Psoas muscle (tissue), 8 donors: ENCODE results near the gene RPUSD1. TPM values are rescaled to one million over a fixed set of nuclear protein-coding genes. Genes with fewer than 3 reads are reported as not detected.

Experiments
- ATAC-seq, 4 donors: fragments of 200-7000 bp; cut with Tn5 transposase; one replicate each; pipeline ENCODE4 v1.9.1; 2020; ENCODE audit warnings: moderate library complexity in 3 of 4, mild to moderate bottlenecking in 2 of 4
- DNase-seq, 2 donors: peaks; one replicate each; pipeline ENCODE4 v3.0.0-alpha.2; 2020
- H3K27ac ChIP-seq: fragments of 200-600 bp; one replicate; pipeline ENCODE4 v1.8.0; 2022
- H3K27me3 ChIP-seq, 3 donors: fragments of 200-600 bp in 1 of 3; one replicate each; pipeline versions ENCODE4 v1.6.1 to v1.8.0; 2013 to 2022; ENCODE audit warnings: low read length in 2 of 3, mild to moderate bottlenecking in 2 of 3, moderate library complexity in 1 of 3; ENCODE audit not compliant: insufficient read depth in 3 of 3
- H3K36me3 ChIP-seq, 2 donors: fragments of 200-600 bp in 1 of 2; one replicate each; pipeline versions ENCODE4 v1.6.1 to v1.8.0; 2013 to 2022; ENCODE audit warnings: low read depth in 1 of 2, mild to moderate bottlenecking in 1 of 2, moderate library complexity in 1 of 2; ENCODE audit not compliant: insufficient read depth in 1 of 2
- H3K4me1 ChIP-seq: fragments of 200-600 bp; one replicate; pipeline ENCODE4 v1.8.0; 2022
- H3K4me3 ChIP-seq: fragments of 200-600 bp; one replicate; pipeline ENCODE4 v1.8.0; 2022; ENCODE audit warnings: mild to moderate bottlenecking
- H3K9me3 ChIP-seq: fragments of 200-600 bp; one replicate; pipeline ENCODE4 v1.8.0; 2022
- WGBS, 3 donors: extraction: QIAGEN DNeasy Blood & Tissue Kit; methylation state at CpG; one replicate each; pipeline versions ENCODE4 v1.1.6 to v1.1.7; 2013; 5-methylcytosine and 5-hydroxymethylcytosine counted together
- intact Hi-C, 2 donors: fragments of 100-400 bp; cut with DNase I; formaldehyde crosslinking; loops; one replicate each; pipeline versions ENCODE4 v1.11.0 to v1.14.2; 2022
- polyA plus RNA-seq, 3 donors: library from polyadenylated mRNA; stranded (reverse); fragments of 200-250 nt; gene quantifications; one replicate each; pipeline ENCODE4 v1.2.3, GENCODE V29; 2013
- total RNA-seq, 4 donors: library from RNA; stranded (reverse); fragmentation: NEBNext Ultra II Directional in 2 of 4; extraction: Animal tissue kit (Norgen Biotek cat#: 25700) in 2 of 4; gene quantifications; one replicate each; pipeline versions ENCODE4 v1.2.1 to v1.2.4, GENCODE V29; 2021 to 2023
- TF ChIP-seq, protein P1 (sequence below): fragments of 200-600 bp; IDR thresholded peaks from one replicate; pipeline ENCODE4 v1.8.0; 2022; ENCODE audit warnings: antibody characterized with exemption
- donor health status: healthy with polysubstance abuse.
- donor health status: DM: no; HTN: no; CAD: no; lungs with moderate emphysema.
- donor health status: Bipolar disorder and iron deficiency.
- donor health status: healthy.
- donor health status: DM: yes; HTN: yes; CAD: no.
- donor health status: DM: no; HTN: no; CAD: no.
- donor health status: DM: no; HTN: no; CAD: no.
- donor health status: DM: yes; HTN: yes; CAD: no.

The RPUSD1 gene
- total and polyA plus RNA-seq, 7 donors = 4.4 to 25.7 (median 10.9) TPM

DNA sequence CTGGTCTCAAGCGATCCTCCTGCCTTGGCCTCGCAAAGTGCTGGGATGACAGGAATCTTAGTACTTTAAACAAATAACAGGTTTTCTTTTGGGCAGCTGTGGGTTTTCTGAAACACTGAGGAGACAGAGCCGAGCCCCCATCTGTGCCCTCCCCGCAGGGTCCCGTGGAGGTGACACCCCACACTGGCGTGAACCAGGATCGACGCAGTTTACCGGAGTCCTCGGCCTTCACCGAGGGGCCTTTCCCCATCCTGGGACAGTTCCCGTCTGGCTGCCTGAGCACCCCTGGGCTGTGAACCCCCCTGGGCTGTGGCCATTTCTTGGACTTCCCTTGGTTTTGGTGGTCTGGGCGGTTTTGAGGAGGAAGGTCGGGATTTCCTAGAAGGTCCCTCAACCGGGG, 27.7 kb upstream of the RPUSD1 start:
- WGBS, 3 donors = 93 to 95% (median 95%) methylated on average over 15 of the region's 15 CpGs
- peaks cover 0 to 87% (median 28%) of the 10 kb centered on the region in 3 donors for H3K27me3 ChIP-seq
- intact Hi-C loops = loop anchor here in 1 of 2 donors (10.0 kb wide), 1 partner anchor 239 kb away; no protein-coding TSS in a partner anchor

GRCh38 chr16:814974-815373, 26.8 kb upstream of the RPUSD1 start:
- 58 to 68% (median 66%) methylated on average over 9 of the region's 9 CpGs for WGBS, 3 donors
- Histone ChIP-seq H3K4me3 (no peak overlapping the region), H3K27me3 (peaks cover 0 to 90% (median 28%) of the 10 kb centered on the region in 3 donors), H3K36me3 (no peaks in the 10 kb centered on the region), H3K9me3 (no peaks in the 10 kb centered on the region), H3K4me1 (no peaks in the 10 kb centered on the region), H3K27ac (no peak overlapping the region)
- ATAC-seq = no peak
- TF ChIP-seq, protein P1, sequence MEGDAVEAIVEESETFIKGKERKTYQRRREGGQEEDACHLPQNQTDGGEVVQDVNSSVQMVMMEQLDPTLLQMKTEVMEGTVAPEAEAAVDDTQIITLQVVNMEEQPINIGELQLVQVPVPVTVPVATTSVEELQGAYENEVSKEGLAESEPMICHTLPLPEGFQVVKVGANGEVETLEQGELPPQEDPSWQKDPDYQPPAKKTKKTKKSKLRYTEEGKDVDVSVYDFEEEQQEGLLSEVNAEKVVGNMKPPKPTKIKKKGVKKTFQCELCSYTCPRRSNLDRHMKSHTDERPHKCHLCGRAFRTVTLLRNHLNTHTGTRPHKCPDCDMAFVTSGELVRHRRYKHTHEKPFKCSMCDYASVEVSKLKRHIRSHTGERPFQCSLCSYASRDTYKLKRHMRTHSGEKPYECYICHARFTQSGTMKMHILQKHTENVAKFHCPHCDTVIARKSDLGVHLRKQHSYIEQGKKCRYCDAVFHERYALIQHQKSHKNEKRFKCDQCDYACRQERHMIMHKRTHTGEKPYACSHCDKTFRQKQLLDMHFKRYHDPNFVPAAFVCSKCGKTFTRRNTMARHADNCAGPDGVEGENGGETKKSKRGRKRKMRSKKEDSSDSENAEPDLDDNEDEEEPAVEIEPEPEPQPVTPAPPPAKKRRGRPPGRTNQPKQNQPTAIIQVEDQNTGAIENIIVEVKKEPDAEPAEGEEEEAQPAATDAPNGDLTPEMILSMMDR = no peak
- DNase-seq = no peak
- intact Hi-C loops = loop anchor here in 1 of 2 donors (10.0 kb wide), 1 partner anchor 240 kb away; no protein-coding TSS in a partner anchor

More for the DNA sequence above, 27.7 kb upstream of the RPUSD1 start:
- no peak overlapping the region for H3K27ac ChIP-seq
- H3K4me3 ChIP-seq = no peak overlapping the region
- no peaks in the 10 kb centered on the region for H3K36me3 ChIP-seq
- DNase-seq (no peak), ATAC-seq (no peak)
- no peaks in the 10 kb centered on the region for H3K4me1 ChIP-seq
- TF ChIP-seq, protein P1 = no peak
- no peaks in the 10 kb centered on the region for H3K9me3 ChIP-seq

- Histone ChIP-seq H3K4me3 (no peak overlapping the region), H3K36me3 (no peaks in the 10 kb centered on the region), H3K27me3 (peaks cover 0 to 86% (median 28%) of the 10 kb centered on the region in 3 donors), H3K27ac (no peak overlapping the region), H3K9me3 (no peaks in the 10 kb centered on the region), H3K4me1 (no peaks in the 10 kb centered on the region)
- ATAC-seq = no peak
- TF ChIP-seq, protein P1 = no peak
- intact Hi-C loops = loop anchor here (1.0 to 10.0 kb wide), 2 partner anchors 241 kb away; no protein-coding TSS in a partner anchor
- DNase-seq = no peak
- 59 to 61% (median 60%) methylated on average over 22 of the region's 22 CpGs for WGBS, 3 donors
Observed at GRCh38 chr16:813916-814412, 25.8 kb upstream of the RPUSD1 start.

- Histone ChIP-seq H3K27ac (no peak overlapping the region), H3K36me3 (no peaks in the 10 kb centered on the region), H3K9me3 (no peaks in the 10 kb centered on the region), H3K27me3 (peaks cover 0 to 86% (median 32%) of the 10 kb centered on the region in 3 donors), H3K4me1 (no peaks in the 10 kb centered on the region), H3K4me3 (no peak overlapping the region)
- WGBS, 3 donors = 10 to 13% (median 11%) methylated on average over 56 to 67 of the region's 67 CpGs
- TF ChIP-seq, protein P1 = peak; percentile 44
- ATAC-seq (peak in 3 of 4 donors; percentile 30 to 75 (median 49)), DNase-seq (peak in 1 of 2 donors; percentile 45)
- intact Hi-C loops = loop anchor here (1.0 to 10.0 kb wide), 2 partner anchors 241 to 242 kb away; no protein-coding TSS in a partner anchor
Observed at GRCh38 chr16:813204-813915, 25.2 kb upstream of the RPUSD1 start.
